Type B pancreatic cell (in vitro differentiated cells): Measurements from ENCODE around the gene MAPRE2. TPM values are rescaled to one million over a fixed set of nuclear protein-coding genes. Genes with fewer than 3 reads are reported as not detected.

Source experiments
- DNase-seq: peaks from one replicate; pipeline ENCODE4 v3.0.0; 2021; ENCODE audit warnings: mixed read lengths; ENCODE audit not compliant: unreplicated experiment; ENCODE audit errors: extremely low spot score
- H3K27ac Mint-ChIP-seq: 2 replicates; pipeline ENCODE4 v1.8.0; 2021; ENCODE audit warnings: mild to moderate bottlenecking, mixed read lengths
- H3K27me3 Mint-ChIP-seq: 2 replicates; pipeline ENCODE4 v1.8.0; 2021; ENCODE audit warnings: mixed read lengths
- H3K36me3 Mint-ChIP-seq: 2 replicates; pipeline ENCODE4 v1.8.0; 2021; ENCODE audit warnings: mixed read lengths
- H3K4me1 Mint-ChIP-seq: one replicate; pipeline ENCODE4 v1.8.0; 2021; ENCODE audit warnings: mixed read lengths; ENCODE audit not compliant: unreplicated experiment
- H3K4me3 Mint-ChIP-seq: 2 replicates; pipeline ENCODE4 v1.8.0; 2021; ENCODE audit warnings: mild to moderate bottlenecking, mixed read lengths
- H3K9me3 Mint-ChIP-seq: 2 replicates; pipeline ENCODE4 v1.8.0; 2021; ENCODE audit warnings: mixed read lengths
- CTCF ChIP-seq: fragments of 200-600 bp; sonication (generic); conservative IDR thresholded peaks from 2 replicates; pipeline ENCODE4 v1.5.0; 2021; ENCODE audit warnings: antibody characterized with exemption, mild to moderate bottlenecking
- total RNA-seq: library from RNA; stranded (reverse); gene quantifications from 2 replicates; pipeline ENCODE4 v1.2.1, GENCODE V29; 2021; ENCODE audit warnings: low replicate concordance

MAPRE2 gene
- total RNA-seq, 1 donor from 2014 or later: 28.0 TPM

GRCh38 chr18:35136248-35136647, 95.0 kb downstream of the MAPRE2 start:
- H3K36me3 Mint-ChIP-seq: peaks cover 38% of the 10 kb centered on the region
- no peaks in the 10 kb centered on the region for H3K27me3 Mint-ChIP-seq
- H3K4me3 Mint-ChIP-seq: no peak overlapping the region
- peaks cover 7% of the 10 kb centered on the region for H3K4me1 Mint-ChIP-seq
- no peak for TF ChIP-seq CTCF
- no peaks in the 10 kb centered on the region for H3K9me3 Mint-ChIP-seq
- DNase-seq: no peak
- H3K27ac Mint-ChIP-seq: no peak overlapping the region

GRCh38 chr18:35136885-35137284, 95.7 kb downstream of the MAPRE2 start:
- H3K27me3 Mint-ChIP-seq: no peaks in the 10 kb centered on the region
- H3K4me1 Mint-ChIP-seq: peaks cover 3% of the 10 kb centered on the region
- no peak overlapping the region for H3K4me3 Mint-ChIP-seq

GRCh38 chr18:35137632-35138031, 96.4 kb downstream of the MAPRE2 start:
- Mint-ChIP-seq H3K4me3 (no peak overlapping the region), H3K27ac (no peak overlapping the region), H3K9me3 (no peaks in the 10 kb centered on the region), H3K4me1 (no peaks in the 10 kb centered on the region), H3K27me3 (no peaks in the 10 kb centered on the region), H3K36me3 (peaks cover 32% of the 10 kb centered on the region)
- DNase-seq: no peak
- TF ChIP-seq CTCF: no peak

More at GRCh38 chr18:35136885-35137284, 95.7 kb downstream of the MAPRE2 start:
- Mint-ChIP-seq H3K27ac (no peak overlapping the region), H3K9me3 (no peaks in the 10 kb centered on the region), H3K36me3 (peaks cover 36% of the 10 kb centered on the region)
- TF ChIP-seq CTCF: no peak
- DNase-seq: no peak

- H3K4me3 Mint-ChIP-seq: no peak overlapping the region
- H3K27me3 Mint-ChIP-seq: no peaks in the 10 kb centered on the region
- H3K36me3 Mint-ChIP-seq: peaks cover 26% of the 10 kb centered on the region
- H3K27ac Mint-ChIP-seq: no peak overlapping the region
- no peak for DNase-seq
- H3K4me1 Mint-ChIP-seq: no peaks in the 10 kb centered on the region
- no peak for TF ChIP-seq CTCF
- H3K9me3 Mint-ChIP-seq: no peaks in the 10 kb centered on the region
Measured at GRCh38 chr18:35138773-35139172, 97.6 kb downstream of the MAPRE2 start.

- Mint-ChIP-seq H3K27ac (no peak overlapping the region), H3K36me3 (peaks cover 26% of the 10 kb centered on the region), H3K27me3 (no peaks in the 10 kb centered on the region), H3K9me3 (no peaks in the 10 kb centered on the region), H3K4me3 (no peak overlapping the region), H3K4me1 (no peaks in the 10 kb centered on the region)
- TF ChIP-seq CTCF: no peak
- no peak for DNase-seq
Measured at GRCh38 chr18:35139517-35139916, 98.3 kb downstream of the MAPRE2 start.

GRCh38 chr18:35141077-35141476, 99.9 kb downstream of the MAPRE2 start:
- Mint-ChIP-seq H3K9me3 (no peaks in the 10 kb centered on the region), H3K27me3 (no peaks in the 10 kb centered on the region), H3K4me3 (no peak overlapping the region), H3K27ac (no peak overlapping the region), H3K36me3 (peaks cover 28% of the 10 kb centered on the region), H3K4me1 (no peaks in the 10 kb centered on the region)
- DNase-seq: no peak
- TF ChIP-seq CTCF: no peak
